NCI-H1048 (cell line): ENCODE measurements around the gene BOC.

Source experiments
- DNase-seq: peaks from one replicate; lab custom pipeline; 2025; lab: John Stamatoyannopoulos, UW

BOC gene

DNA sequence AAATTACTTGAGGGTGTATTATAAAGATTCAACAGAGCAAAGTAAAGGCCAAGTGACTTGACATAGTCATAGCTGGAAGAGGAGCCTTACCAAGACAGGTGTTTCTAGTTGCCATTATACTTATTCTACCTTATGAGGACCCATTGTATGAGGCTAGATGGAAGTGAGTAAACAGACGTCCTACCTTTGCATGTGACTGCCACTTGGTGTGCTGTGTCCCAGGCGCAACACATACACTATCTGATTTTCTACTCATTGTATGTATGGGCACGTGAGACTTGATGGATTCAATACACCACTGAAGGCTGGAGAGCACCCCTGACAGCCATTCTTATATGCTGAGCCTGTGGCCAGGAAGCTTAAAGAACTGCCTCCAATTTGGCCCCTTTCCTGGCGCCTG lies 40.5 kb downstream of the BOC start:
- DNase-seq: no peak

DNA sequence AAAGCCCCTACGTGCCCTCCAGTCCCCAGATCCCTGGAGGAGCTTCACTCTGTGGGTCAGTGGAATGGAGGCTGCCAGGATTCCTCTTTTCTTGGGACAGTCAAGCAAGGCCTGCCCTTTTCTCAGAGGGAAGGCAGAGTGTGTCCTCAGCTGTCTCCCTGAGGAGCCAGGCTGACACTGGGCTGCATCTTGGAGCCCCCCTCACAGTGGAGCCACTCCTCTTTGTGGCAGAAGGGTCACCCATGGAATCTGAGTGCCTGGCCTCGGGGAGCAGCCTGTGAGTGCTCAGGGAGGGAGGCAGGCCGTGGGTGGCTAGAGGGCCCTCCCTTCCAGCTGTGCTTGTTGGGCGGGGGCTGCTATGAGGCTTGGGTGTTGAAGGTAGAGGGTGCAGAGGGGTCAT lies 41.2 kb downstream of the BOC start:
- no peak for DNase-seq

DNA sequence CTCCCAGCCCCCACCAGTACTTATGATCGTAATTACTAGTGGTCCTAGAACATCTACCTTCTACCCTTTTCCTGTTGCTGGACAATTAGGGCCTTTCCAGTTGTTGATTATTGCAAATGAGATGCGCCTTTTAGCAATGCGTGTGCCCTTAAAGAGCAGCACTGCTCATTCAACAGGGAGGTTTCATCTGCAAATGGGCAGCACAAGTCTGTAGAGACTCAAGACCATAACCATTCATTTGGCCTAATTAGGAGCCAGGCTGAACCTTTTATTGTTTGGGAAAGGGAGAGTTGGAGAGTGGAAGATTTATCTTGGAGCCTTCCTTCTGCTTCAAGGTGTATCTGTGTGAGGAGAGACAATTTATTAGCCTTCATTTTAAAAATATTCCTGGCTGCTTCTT lies 42.3 kb downstream of the BOC start:
- DNase-seq: no peak

GRCh38 chr3:113254171-113254947 lies 43.0 kb downstream of the BOC start:
- DNase-seq: no peak

DNA sequence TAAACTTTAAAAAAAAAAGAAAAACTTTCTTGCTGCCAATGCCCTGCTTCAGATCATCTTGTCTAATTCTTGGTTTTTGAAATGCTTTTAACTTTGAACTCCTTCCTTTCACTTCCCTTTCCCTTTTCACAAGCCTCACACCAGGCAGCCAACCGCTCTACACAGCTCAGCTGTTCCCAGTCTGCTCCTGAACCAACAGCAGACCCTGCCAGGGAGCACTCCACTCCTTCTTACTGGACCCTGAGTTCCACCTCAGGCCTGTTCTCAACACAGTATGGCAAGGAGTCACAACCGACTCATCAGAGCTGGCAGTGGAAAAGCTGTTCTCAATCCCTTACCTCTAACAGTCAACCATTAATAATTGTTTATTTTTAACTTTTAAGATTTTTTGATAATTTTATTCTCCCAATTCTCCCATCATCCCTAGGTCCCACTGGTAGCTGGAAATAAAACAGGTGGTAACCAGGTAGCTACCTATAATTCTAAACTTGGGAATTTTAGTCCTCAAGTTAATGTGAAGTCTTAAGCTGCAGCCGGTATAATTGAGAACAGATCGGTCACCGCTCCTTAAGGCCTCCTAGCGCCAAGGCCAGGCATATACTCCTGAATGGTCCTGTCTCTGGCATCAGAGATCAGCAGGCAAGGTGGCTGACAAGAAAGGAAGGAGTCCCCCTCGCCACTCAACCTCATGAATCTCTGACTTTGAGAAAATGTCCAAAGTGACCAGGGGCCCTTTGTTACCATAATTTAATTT lies 43.9 kb downstream of the BOC start:
- DNase-seq: no peak

DNA sequence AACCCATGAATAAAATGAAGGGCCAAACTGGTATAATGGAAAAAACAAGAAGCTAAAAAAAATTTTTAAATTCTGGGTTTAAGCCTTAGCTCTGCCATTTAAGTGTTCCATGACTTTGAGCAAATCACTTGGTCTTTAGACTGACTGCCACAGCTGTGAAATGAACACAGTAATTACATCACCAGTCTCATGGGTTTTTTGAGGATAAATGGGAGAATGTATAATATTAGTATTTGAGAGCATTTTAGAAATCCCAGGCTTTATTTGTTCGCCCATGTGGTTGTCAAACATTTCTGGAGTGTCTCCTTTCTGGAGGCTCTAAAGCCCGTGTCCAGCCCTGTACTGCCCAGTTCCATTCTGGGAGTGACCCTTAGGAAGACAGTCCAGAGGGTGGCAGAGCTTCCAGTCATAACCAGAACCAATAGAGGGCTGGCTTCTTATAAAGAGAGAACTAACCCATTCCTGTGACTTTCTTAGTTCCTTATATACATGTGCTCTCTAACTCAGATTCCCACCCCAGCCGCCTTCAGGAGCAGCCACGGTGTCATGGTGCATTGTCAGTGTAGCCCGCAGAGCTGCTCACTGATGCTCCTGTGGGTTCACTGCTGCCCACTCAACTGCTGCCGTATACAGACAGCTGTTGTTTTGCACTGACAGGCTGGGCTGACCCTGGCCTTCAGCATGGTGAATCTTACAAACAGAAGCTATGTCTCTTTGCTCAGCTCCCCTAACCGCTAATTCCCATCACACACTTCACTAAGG lies 44.7 kb downstream of the BOC start:
- no peak for DNase-seq

DNA sequence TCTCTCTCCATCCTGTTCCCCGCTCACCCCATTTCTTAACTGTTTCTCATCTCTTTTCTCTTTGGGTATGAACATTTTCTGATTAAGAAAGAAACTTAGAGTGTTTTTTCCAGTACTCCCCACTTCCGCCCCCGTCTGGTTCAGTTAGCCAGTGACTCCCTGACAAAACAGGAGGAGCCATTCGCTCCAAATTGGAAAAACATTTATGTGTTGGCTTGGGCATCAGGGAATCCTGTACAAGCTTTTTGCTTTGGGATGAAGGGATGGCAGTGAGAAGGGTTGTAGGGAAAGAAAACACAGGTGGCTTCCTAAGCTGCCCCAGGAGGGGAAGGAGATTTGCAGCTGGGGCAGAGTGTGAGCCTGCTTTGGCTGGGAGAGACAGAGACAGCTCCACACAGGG lies 47.0 kb downstream of the BOC start:
- DNase-seq: no peak

- no peak for DNase-seq
These were observed 47.8 kb downstream of the BOC start for GRCh38 chr3:113259196-113259595.

- DNase-seq: no peak
These were observed 49.8 kb downstream of the BOC start for GRCh38 chr3:113261063-113261625.

- DNase-seq: no peak
These were observed 50.4 kb downstream of the BOC start for GRCh38 chr3:113261626-113262303.

DNA sequence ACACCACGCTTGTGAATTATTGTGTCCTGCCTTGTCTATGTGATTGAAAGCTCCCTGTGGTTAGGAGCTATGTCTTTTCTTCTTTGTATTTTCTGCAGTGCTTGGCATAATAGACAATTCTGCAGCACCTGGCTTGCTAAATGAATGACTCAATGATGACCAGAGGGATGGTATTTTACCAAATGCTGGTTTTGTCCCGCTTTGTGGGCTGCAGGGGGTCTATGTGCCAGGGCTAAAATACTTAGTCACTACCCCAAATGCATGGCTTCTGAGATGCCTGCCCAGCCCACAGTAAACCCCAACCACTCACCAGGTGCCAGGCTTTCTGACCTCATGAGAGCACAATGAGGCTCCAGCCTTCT lies 50.9 kb downstream of the BOC start:
- no peak for DNase-seq

DNA sequence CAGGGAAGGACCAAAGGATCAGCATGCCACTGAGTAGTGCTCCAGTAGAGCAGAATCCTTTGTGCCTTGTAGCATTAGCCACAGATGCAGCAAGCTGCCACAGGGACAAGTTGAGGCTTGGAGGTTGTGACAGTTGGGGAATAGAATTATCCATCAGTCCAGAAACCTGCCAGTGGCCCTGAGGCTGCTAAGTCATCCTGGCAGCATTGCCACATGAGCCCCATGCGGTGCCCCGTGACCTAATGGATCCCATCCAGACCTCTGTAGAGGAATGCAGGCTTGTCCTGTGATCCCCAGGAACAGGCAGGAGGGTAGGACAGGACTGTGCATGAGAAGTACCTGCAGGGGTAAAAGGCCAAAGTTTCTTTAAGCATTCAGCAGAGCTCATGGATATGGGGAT lies 51.7 kb downstream of the BOC start:
- no peak for DNase-seq

- DNase-seq: no peak
These were observed 52.4 kb downstream of the BOC start for GRCh38 chr3:113263778-113264177.

DNA sequence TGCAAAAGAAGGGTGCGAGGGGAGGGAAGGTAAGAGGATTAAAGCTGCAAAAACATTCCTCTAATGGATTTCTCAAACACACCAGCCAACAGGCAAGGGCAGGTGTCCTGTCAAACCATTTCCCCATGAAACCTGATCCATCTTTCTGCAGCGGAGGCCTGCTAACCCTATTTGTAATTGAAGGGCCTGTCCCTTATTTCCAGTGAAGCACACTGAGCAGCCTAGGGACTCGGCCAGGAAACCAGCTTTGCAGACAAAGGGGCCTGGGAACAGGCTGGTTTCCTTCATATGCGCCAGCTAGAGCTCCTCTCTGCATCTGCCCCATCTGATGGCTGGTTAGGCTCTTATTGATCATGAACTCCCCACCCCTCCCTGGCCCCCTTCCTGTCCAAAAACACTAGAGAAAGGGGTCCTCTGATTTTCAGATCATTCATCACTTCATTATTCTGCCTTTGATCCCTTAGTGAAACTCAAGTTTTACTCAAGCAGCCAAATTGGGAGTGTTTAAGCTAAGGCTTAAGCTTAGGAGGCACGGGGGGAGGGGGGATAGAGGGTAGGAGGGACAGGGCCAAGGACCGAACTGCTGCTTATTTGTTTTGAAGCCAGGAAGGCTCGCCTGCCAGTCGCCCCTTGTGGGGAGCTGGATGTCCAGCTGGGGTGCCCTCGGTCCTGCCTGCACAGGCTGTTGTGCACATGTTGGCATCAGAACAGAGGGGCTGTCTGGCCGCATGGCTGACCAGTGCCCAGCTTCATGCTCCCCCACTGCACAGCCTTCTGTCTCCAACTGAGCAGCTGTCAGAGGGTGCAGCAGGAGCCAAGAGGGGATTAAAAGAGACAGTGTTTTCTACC lies 53.1 kb downstream of the BOC start:
- no peak for DNase-seq

- DNase-seq: no peak
These were observed 53.9 kb downstream of the BOC start for GRCh38 chr3:113265231-113265630.

DNA sequence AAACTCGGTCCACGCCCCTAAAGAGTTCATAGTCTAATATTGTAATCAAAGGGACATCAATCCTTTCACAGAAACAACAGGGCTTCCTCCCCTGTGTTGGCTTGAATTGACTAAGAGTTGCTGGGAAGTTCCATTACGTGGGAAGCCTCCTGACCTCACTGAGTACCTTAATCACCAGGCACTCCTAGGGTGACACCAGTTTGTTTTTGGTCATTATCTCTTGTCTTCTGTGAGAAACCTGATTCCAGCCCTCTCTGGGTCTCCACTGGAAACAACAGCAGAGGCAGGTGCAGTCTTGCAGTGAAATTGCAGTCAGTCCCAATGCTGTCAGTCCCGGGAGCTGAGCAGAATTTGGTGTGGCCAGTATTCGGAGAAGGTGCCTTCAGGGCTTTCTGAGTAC lies 55.4 kb downstream of the BOC start:
- DNase-seq: no peak

- DNase-seq: no peak
These were observed 57.0 kb downstream of the BOC start for GRCh38 chr3:113268311-113268710.

DNA sequence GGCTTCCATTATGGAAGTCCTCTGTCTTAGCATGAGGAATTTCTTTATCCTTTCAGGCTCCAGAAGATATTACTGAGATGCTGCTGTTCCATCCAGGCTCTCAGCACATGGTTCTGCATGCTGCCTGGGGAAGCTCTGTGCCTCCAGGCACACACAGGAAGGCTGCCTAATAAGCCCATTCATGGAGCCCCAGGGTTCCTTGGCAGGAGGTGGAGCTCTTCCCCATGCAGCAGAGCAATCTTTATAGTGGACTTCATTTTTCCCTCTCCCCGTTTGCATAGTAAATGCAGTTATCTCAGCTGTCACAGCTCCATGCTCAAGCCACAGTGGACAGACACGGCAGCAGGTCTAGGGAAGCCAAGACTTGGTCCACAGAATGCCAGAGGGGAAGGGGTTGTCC lies 57.6 kb downstream of the BOC start:
- DNase-seq: no peak

GRCh38 chr3:113269661-113270060 lies 58.3 kb downstream of the BOC start:
- no peak for DNase-seq

GRCh38 chr3:113270068-113270467 lies 58.7 kb downstream of the BOC start:
- DNase-seq: no peak

DNA sequence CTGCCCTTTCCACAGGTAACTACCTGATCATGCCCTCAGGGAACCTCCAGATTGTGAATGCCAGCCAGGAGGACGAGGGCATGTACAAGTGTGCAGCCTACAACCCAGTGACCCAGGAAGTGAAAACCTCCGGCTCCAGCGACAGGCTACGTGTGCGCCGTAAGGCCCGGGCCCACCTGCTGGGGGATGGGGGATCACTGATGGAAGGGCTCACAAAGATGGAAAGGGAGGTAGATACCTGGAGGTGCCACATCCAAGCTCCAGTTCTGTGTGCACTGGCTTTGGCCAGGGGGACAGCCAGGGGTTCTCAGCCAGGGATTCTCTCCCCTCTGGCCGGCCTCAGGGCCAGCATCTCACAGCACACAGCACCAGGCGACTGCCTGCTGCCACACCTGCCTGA lies 59.4 kb downstream of the BOC start:
- DNase-seq: no peak
